ENCODE results near the gene PODN.

The PODN gene

GRCh38 chr1:53091841-53092645 is 30.0 kb downstream of the PODN start:
- Histone ChIP-seq H3K4me3 (no peak overlapping the region), H3K9me3 (no peaks in the 10 kb centered on the region), H3K36me3 (peaks cover 0 to 3% (median 0%) of the 10 kb centered on the region in 3 donors), H3K27ac (no peak overlapping the region), H3K4me1 (peaks cover 0 to 18% (median 4%) of the 10 kb centered on the region in 4 donors), H3K27me3 (no peaks in the 10 kb centered on the region)
- DNase-seq = no peak
- TF ChIP-seq, protein P1, sequence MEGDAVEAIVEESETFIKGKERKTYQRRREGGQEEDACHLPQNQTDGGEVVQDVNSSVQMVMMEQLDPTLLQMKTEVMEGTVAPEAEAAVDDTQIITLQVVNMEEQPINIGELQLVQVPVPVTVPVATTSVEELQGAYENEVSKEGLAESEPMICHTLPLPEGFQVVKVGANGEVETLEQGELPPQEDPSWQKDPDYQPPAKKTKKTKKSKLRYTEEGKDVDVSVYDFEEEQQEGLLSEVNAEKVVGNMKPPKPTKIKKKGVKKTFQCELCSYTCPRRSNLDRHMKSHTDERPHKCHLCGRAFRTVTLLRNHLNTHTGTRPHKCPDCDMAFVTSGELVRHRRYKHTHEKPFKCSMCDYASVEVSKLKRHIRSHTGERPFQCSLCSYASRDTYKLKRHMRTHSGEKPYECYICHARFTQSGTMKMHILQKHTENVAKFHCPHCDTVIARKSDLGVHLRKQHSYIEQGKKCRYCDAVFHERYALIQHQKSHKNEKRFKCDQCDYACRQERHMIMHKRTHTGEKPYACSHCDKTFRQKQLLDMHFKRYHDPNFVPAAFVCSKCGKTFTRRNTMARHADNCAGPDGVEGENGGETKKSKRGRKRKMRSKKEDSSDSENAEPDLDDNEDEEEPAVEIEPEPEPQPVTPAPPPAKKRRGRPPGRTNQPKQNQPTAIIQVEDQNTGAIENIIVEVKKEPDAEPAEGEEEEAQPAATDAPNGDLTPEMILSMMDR (IDR thresholded peaks at IDR 0.05) = no peak
- intact Hi-C loops (cut with DNase I; ENCODE audit: low total_unique reads) = no loop called here

DNA sequence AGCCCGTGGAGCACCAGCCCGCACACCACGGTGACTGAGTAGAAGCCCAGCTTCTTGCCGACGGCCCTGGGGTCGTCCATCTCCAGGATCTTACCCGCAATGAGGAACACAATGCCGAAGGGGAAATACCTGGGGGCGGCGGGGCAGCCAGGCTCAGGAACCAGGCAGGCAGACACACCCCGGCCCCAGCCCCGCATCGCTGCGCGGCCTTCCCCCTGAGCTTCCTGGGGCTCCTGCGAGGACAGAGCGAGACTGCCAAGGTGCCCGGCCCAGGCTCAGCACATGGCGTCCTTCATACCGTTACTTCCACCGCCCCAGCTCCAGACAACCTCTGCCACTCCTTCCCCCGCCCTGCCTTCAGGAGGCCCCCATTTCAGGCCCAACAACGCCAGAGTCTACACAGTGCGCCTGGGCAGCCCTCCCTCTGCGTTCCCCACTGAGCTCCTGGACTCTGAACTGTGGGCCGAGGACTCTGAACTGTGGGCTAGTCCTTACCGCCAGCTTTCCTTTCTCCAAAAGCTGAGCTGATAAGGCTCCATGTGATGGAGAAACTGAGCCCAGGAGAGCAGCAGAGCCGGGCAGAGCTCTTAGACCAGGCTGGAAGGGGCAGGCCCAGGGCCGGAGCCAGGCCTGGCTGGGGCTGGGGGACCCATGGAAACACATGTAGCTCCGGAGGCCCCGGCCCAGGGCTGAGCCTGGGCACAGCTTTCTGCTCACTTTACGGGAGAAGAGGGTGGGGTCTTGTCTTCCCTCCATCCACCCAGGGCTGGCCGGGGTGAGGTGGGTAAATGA is 30.8 kb downstream of the PODN start:
- no peaks in the 10 kb centered on the region for H3K36me3 ChIP-seq
- TF ChIP-seq, protein P1 (IDR thresholded peaks at IDR 0.05) = no peak
- no peak overlapping the region for H3K4me3 ChIP-seq
- DNase-seq = no peak
- no peaks in the 10 kb centered on the region for H3K27me3 ChIP-seq
- intact Hi-C loops (cut with DNase I; ENCODE audit: low total_unique reads) = no loop called here
- H3K27ac ChIP-seq = no peak overlapping the region
- H3K9me3 ChIP-seq = no peaks in the 10 kb centered on the region
- H3K4me1 ChIP-seq = peaks cover 0 to 18% (median 4%) of the 10 kb centered on the region in 4 donors

GRCh38 chr1:53093451-53093754 is 31.4 kb downstream of the PODN start:
- H3K27me3 ChIP-seq = no peaks in the 10 kb centered on the region
- no peak for DNase-seq
- H3K36me3 ChIP-seq = no peaks in the 10 kb centered on the region
- no peak overlapping the region for H3K27ac ChIP-seq
- H3K9me3 ChIP-seq = no peaks in the 10 kb centered on the region
- intact Hi-C loops (cut with DNase I; ENCODE audit: low total_unique reads) = no loop called here
- no peak overlapping the region for H3K4me3 ChIP-seq
- TF ChIP-seq, protein P1 (IDR thresholded peaks at IDR 0.05) = no peak
- H3K4me1 ChIP-seq = peaks cover 0 to 18% (median 4%) of the 10 kb centered on the region in 4 donors

DNA sequence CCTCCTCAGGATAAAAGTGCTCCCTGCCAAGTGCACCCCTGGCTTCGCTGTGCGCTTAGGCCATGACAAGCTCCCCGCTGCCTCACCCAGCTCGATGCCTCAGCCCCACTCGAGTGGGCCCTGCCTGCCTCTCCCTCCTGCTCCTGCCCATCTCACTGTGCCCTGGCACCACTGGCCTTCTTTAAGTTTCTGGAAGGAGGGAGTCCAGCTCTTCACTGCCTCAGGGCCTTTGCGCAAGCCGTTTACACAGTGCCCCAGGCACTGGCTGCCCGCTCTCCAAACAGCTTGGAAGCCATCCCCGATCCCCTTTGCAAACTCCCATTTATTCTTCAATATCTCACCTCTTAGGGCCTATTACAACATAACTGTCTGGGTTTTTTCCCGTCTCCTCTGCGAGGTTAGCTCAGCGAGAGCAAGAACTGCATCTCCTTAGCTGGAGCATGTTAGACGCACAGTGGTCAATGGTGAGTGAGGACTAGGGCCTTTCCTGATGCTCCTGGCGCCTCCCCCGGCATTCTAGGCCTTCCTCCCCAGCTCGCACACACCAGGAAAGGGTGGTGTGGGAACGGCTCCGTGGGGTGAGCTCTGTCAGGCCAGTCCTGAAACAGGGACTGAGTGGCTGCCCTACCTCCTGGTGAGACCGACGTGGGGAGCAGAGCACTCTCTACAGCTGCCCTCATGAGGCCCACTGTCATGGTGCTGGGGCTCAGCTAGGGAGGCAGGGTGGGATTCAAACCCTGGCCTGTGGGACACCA is 31.9 kb downstream of the PODN start:
- H3K4me3 ChIP-seq = no peak overlapping the region

DNA sequence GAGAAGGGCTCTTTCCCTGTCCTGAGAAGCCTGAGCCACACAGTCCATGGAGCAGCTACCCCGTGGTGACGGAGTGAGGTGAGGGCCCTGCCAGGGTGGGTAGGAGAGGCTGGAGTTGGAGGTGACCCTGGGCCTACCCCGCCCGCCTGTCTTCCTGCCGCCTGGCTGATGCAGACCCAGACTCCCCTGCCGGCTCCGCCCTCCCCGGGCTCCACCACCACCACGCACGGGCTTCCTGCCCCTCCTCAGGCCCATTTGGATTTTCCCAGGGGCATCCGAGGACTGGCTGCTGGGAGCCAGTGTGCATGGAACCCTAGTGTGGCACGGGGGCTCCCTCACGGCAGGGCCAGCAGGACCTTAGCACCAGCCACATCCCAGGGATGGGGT is 32.5 kb downstream of the PODN start:
- Histone ChIP-seq H3K4me3 (no peak overlapping the region), H3K9me3 (no peaks in the 10 kb centered on the region), H3K27me3 (no peaks in the 10 kb centered on the region), H3K36me3 (no peaks in the 10 kb centered on the region), H3K4me1 (peaks cover 0 to 18% (median 4%) of the 10 kb centered on the region in 4 donors), H3K27ac (no peak overlapping the region)
- TF ChIP-seq, protein P1 (IDR thresholded peaks at IDR 0.05) = no peak
- DNase-seq = no peak
- intact Hi-C loops (cut with DNase I; ENCODE audit: low total_unique reads) = no loop called here

More for the DNA sequence above, 31.9 kb downstream of the PODN start:
- Histone ChIP-seq H3K27ac (no peak overlapping the region), H3K4me1 (peaks cover 0 to 18% (median 4%) of the 10 kb centered on the region in 4 donors), H3K27me3 (no peaks in the 10 kb centered on the region), H3K9me3 (no peaks in the 10 kb centered on the region), H3K36me3 (no peaks in the 10 kb centered on the region)
- intact Hi-C loops (cut with DNase I; ENCODE audit: low total_unique reads) = no loop called here
- TF ChIP-seq, protein P1 (IDR thresholded peaks at IDR 0.05) = no peak
- DNase-seq = no peak
